Stimulated activated CD8-positive, alpha-beta memory T cell treated with anti-CD3 and anti-CD28 coated beads, Interleukin-12 subunit alpha, Interleukin-12 subunit beta, amount 100 ng/mL, for 4 hours (primary cell): Measurements from ENCODE around the gene NFE2L2.
"Not testable (repeated sequence)": the region's sequence is repeated elsewhere in the genome, so short reads cannot be mapped to it uniquely, and the experiment has no call there.

Experiments used
- DNase-seq: peaks from one replicate; pipeline ENCODE4 v3.0.0-alpha.2; 2020; ENCODE audit warnings: low read depth

NFE2L2 gene

GRCh38 chr2:177257471-177257870, 7.1 kb downstream of the NFE2L2 start:
- no peak for DNase-seq

- DNase-seq, result no peak
Observed at GRCh38 chr2:177256695-177257094, 7.8 kb downstream of the NFE2L2 start.

DNA sequence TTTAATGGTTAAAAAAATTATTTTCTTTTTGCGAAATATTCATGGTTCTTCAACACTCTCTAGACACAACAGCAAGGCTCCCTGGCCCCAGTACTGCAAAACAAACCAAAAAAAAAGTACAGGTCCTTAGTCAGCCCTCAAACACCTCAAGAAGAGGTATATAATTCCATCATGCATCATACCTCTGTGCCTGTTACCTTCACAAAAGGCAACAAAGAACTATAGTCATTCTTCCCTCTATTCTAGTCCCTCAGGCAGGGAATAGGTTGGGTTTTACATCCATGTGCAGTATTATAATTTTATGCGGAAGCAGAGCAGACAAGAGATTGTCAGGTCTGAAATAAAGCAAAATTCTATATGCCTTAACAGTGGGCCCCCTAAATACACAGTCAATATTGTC, 8.5 kb downstream of the NFE2L2 start:
- DNase-seq, result no peak

- no peak for DNase-seq
Observed at GRCh38 chr2:177255227-177255601, 9.3 kb downstream of the NFE2L2 start.

DNA sequence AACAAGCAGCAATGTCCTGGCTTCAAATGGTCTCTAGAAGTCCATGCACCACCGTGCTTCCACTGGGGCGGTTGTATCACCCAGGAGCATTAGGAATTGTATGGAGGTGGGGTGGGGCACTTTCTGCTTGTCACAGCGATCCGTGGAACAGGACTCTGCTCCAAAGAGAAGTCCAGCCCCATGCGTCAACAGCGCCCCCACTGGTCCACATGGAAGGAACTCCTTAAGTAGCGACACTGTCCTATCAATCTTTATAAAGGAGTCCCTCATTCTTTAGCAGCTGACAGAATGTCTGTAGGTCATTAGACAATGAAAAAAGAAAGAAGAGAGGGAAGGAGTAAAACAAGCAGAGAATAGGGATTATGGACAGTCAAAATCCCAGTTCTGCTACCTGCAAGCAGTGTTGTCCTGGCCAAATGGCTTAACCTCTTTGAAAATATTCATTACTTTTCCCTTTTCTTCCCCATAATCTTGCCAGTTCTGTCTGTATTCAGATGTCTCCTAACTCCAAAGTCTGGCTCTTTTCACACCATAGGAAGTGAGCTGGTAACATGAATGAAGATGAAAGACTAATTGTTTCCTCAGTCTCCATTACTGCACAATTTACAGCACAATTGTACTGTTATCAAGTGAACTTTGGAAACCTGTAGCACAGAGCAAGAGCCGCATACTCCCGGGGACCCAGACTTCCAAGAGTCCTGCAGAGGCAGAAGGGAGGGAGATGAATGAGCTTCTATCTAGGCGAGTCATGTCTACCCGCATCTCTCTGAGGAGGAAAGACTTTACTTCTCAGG, 9.9 kb downstream of the NFE2L2 start:
- no peak for DNase-seq

- no peak for DNase-seq
Observed at GRCh38 chr2:177253704-177254103, 10.8 kb downstream of the NFE2L2 start.

- no peak for DNase-seq
Observed at GRCh38 chr2:177252808-177253531, 11.6 kb downstream of the NFE2L2 start.

- no peak for DNase-seq
Observed at GRCh38 chr2:177251165-177251542, 13.4 kb downstream of the NFE2L2 start.

- no peak for DNase-seq
Observed at GRCh38 chr2:177250461-177250860, 14.1 kb downstream of the NFE2L2 start.

- no peak for DNase-seq
Observed at GRCh38 chr2:177249038-177249437, 15.5 kb downstream of the NFE2L2 start.

- DNase-seq, result no peak
Observed at GRCh38 chr2:177247693-177248262, 16.7 kb downstream of the NFE2L2 start.

DNA sequence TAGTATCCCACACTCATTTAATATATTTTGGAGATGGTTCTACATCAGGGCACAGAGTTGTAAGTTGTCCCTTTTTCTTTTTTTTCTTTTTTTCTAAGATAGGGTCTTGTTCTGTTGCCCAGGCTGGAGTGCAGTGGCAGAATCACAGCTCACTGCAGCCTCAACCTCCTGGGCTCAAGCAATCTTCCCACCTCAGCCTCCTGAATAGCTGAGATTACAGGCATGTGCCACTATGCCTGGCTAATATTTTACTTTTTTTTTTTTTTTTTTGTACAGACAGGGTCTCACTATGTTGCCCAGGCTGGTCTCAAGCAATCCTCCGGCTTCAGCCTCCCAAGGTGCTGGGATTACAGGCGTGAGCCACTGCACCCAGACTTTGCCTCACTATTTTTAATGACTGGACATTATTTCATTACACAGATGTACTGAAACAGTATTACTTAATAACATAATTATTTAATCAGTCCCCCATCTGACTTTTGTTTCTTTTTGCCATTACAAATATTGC, 17.9 kb downstream of the NFE2L2 start:
- not testable (repeated sequence) for DNase-seq

DNA sequence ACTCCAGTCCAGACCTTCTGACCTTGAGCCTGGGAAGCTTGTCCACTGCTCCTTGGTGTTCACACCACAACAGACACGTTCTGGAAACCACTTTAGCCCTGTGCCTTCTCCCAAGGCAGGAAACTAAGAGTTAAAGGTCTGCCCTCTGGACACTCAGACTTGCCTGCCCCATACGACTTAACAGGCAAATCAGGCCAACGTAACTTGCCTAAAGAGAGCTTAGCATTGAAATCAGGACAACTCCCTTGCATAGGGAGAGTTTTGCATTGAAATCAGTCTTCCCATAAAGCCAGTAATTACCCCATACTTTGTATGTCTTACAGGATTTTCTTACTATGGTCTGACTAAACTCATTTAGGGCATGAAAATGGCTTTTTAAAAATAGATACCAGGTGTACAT, 18.5 kb downstream of the NFE2L2 start:
- no peak for DNase-seq

DNA sequence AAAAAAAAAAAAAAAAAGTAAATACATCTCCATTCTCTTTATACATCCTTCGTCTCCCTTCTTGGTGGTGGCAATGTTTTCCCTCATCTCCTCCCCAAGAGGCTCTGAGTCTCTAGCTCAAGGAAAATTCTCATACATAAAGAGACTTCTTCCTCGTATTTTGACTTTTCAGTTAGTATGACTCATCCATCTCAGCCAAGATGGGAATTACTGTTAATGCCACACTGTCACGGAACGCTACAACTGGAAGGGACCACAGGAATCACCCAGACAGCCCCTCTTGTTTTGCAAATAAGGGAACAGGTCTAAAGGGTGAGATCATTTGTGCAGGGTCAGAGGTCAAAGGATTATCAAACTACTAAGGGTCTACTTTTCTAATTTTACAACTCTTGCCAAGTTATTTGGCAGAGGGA, 19.5 kb downstream of the NFE2L2 start:
- no peak for DNase-seq

DNA sequence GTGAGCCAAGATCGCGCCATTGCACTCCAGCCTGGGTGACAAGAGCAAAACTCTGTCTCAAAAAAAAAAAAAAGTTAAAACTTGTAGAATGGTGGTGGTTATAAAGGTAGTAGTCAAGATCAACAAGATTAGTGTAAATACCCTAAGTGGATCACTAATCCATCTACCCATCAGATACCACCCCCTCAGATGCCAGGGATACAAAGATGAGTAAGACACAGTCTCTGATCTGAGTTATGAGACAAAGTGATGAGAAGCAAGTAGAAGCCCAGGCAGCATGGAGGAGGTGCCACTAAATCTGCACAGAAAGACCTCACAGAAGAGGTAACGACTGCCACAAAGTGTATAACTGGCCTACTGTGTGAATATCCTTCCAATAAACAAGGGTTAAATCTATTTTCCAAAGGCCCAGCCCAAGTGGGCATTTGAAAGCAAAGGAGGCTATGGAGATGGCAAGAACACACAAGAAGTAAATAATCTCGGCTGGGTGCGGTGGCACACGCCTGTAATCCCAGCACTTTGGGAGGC, 20.2 kb downstream of the NFE2L2 start:
- no peak for DNase-seq

- no peak for DNase-seq
Observed at GRCh38 chr2:177243476-177243875, 21.1 kb downstream of the NFE2L2 start.

DNA sequence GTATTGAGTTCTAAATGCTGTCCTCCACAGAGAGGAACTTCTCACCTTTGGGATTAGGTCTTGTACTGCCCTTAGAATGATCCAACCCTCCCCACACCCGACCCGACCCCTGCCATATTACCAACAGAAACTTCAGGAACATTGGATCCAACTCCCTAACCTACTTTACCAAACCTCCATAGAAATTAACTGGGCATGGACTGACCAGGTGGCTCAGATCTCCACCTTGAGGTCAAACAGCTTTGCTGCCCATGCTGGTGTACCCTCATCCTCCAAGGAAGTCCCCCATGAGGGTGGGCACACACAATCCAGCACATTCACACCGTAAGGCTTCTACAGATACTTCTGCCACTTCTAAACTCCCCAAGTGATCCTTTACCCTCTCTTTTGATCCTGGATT, 21.5 kb downstream of the NFE2L2 start:
- DNase-seq, result no peak

DNA sequence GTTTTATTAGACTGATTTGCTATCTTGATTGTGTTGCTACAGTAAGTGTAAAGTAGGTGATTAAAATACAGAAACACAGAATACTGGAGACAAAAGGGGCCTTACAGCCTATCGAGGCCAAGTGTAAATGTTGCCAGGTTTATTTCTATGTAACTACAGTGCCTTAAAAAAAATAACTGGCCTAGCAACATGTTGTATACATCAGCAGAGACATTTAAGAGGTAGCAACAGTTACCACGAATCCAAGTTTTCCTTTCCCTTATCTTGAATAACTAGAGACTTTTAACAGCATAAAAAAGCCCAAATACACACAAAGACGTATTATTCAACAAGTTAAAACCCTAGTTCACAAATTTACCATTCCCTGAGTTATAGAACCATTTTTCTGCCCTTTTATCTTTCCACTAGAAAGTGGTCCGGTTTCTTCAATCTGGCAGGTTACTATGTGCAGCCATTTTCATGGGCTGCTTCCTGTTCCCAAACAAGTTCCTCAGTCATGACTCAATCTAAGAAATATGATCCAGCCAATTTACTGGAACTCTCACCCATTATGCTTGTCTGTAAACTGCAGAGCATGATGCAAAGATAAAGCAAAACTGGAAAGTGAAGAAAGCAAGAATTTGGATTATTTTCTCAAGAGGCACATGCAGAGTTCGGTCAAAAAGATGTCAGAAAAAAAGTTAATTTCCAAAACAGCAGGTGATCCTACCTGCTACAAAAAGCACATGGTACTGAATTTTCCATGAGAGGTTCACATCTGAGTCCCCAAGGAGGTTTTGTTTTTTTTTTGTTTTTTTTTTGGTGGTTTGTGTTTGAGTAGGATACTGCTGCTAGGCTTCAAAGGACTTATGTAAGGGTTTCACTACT, 22.2 kb downstream of the NFE2L2 start:
- DNase-seq, result no peak

GRCh38 chr2:177241711-177242120, 22.8 kb downstream of the NFE2L2 start:
- DNase-seq, result no peak

DNA sequence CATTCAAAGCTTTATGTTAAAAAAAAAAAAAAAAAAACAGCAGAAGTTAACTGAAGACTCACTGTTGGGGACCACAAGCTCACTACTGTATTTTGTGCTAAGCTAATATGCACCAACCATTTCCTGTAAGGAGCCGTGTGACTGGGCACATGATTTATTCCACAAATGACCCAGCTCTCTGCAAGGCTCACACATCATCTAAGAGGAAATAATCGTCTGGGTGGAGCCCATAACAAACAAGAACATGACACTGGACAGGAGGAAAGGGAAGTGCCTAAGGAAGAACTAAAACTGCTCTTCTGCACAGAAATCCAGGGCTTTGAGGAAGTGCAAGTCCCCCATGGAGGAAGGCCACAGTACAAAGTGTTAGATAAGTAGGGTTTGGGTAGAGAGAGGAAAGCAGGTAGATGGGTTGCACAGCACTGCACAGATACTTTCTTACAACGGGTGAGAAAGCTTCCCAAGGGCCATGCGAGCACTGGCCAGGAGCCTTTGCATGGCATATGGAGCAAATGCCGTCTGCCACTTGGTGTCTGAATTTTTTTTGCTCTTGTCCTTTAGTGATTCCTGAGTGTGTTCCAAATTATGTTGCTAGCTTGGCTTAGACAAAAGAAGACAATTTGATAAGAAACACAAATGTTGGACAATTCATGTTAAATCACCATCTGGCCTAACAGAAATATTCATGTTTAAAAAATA, 24.4 kb downstream of the NFE2L2 start:
- peak; percentile 24 for DNase-seq

DNA sequence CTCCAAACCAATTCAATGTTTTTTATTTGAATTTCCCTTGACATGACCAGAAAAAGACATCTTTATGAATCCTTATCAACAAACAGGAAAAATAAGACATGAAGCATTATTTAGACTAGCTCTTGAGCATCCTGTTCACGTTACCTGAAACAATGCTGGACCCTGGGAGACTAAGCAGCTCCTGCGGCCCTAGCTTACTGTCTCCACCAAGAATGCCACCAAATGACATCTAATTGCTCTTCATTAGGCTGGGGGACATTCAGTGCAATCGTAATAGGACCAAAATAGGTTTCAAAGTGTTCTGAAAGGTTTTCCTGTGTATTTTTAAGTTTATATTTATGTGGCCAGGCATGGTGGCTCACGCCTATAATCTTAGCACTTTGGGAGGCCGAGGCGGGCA, 25.5 kb downstream of the NFE2L2 start:
- DNase-seq, result no peak
